ENCODE data around the gene ZNF30. TPM values are rescaled to one million over a fixed set of nuclear protein-coding genes. Genes with fewer than 3 reads are reported as not detected.

ZNF30 gene
- total and polyA plus RNA-seq, 2 experiments from 2014 or later = 4.1 to 18.7 TPM

DNA sequence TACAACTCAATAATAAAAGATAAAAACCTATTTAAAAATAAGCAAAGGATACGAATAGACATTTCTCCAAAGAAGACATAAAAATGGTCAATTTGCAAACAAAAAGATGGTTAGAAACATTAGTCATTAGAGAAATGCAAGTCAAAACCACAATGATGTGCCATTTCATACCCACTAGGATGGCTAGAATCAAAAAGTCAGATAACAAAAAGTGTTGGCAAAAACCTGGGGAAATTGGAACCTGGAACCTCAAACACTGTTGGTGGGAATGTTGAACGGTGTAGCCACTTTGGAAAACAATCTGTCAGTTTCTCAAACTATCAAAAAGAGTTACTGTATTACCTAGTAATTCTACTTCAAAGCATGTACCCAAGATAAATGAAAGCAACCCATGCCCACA is 26.5 kb upstream of the ZNF30 start:
- ATAC-seq (no peak), DNase-seq (ENCODE audit: low spot score) (no peak)

More for the DNA sequence above, 26.5 kb upstream of the ZNF30 start:
- Histone ChIP-seq H3K4me2 (no peak overlapping the region), H3K36me3 (ENCODE audit: insufficient read depth) (no peaks in the 10 kb centered on the region), H3F3A (replicated peaks; ENCODE audit: low read depth) (no peaks in the 10 kb centered on the region), H2AFZ (no peak overlapping the region), H3K79me2 (replicated peaks; ENCODE audit: insufficient read depth) (no peaks in the 10 kb centered on the region), H3K27ac (ENCODE audit: low read depth) (no peak overlapping the region), H4K20me1 (replicated peaks; ENCODE audit: insufficient read depth) (no peaks in the 10 kb centered on the region), H3K4me3 (no peak overlapping the region), H3K9me2 (ENCODE audit: insufficient read depth) (no peaks in the 10 kb centered on the region), H3K27me3 (ENCODE audit: insufficient read depth) (peaks cover 42% of the 10 kb centered on the region), H3K4me1 (ENCODE audit: insufficient read depth) (no peaks in the 10 kb centered on the region; the same call in 1 of the 2 replicates)
- no peak overlapping the region for H3K27ac Mint-ChIP-seq
- peaks cover 18% of the 10 kb centered on the region for H3K27me3 Mint-ChIP-seq (ENCODE audit: insufficient read depth, low read depth, poor library complexity)
- TF ChIP-seq JUNB (IDR thresholded peaks at IDR 0.05; ENCODE audit: unreplicated experiment) (no peak), CREB1 (CRISPR knock-in tag; IDR thresholded peaks at IDR 0.05; ENCODE audit: low read depth) (no peak), ETS1 (IDR thresholded peaks at IDR 0.05) (no peak), EZH2 (IDR thresholded peaks at IDR 0.05; ENCODE audit: low read depth, unreplicated experiment) (no peak), STAT1 (IDR thresholded peaks at IDR 0.05; ENCODE audit: unreplicated experiment) (no peak), POLR2AphosphoS5 (IDR thresholded peaks at IDR 0.05; ENCODE audit: low read depth) (no peak), EZH2phosphoT487 (IDR thresholded peaks at IDR 0.05; ENCODE audit: unreplicated experiment) (no peak), ZNF114 (CRISPR knock-in tag; IDR thresholded peaks at IDR 0.05) (no peak), REST (IDR thresholded peaks at IDR 0.05; ENCODE audit: unreplicated experiment) (no peak), ZNF331 (CRISPR knock-in tag; IDR thresholded peaks at IDR 0.05; ENCODE audit: low read depth) (no peak), CTCF (conservative IDR thresholded peaks at IDR 0.05; ENCODE audit: low read depth in 2 of 2) (no peak), NANOG (IDR thresholded peaks at IDR 0.05; ENCODE audit: borderline replicate concordance) (no peak)
- TF ChIP-seq, protein P1, sequence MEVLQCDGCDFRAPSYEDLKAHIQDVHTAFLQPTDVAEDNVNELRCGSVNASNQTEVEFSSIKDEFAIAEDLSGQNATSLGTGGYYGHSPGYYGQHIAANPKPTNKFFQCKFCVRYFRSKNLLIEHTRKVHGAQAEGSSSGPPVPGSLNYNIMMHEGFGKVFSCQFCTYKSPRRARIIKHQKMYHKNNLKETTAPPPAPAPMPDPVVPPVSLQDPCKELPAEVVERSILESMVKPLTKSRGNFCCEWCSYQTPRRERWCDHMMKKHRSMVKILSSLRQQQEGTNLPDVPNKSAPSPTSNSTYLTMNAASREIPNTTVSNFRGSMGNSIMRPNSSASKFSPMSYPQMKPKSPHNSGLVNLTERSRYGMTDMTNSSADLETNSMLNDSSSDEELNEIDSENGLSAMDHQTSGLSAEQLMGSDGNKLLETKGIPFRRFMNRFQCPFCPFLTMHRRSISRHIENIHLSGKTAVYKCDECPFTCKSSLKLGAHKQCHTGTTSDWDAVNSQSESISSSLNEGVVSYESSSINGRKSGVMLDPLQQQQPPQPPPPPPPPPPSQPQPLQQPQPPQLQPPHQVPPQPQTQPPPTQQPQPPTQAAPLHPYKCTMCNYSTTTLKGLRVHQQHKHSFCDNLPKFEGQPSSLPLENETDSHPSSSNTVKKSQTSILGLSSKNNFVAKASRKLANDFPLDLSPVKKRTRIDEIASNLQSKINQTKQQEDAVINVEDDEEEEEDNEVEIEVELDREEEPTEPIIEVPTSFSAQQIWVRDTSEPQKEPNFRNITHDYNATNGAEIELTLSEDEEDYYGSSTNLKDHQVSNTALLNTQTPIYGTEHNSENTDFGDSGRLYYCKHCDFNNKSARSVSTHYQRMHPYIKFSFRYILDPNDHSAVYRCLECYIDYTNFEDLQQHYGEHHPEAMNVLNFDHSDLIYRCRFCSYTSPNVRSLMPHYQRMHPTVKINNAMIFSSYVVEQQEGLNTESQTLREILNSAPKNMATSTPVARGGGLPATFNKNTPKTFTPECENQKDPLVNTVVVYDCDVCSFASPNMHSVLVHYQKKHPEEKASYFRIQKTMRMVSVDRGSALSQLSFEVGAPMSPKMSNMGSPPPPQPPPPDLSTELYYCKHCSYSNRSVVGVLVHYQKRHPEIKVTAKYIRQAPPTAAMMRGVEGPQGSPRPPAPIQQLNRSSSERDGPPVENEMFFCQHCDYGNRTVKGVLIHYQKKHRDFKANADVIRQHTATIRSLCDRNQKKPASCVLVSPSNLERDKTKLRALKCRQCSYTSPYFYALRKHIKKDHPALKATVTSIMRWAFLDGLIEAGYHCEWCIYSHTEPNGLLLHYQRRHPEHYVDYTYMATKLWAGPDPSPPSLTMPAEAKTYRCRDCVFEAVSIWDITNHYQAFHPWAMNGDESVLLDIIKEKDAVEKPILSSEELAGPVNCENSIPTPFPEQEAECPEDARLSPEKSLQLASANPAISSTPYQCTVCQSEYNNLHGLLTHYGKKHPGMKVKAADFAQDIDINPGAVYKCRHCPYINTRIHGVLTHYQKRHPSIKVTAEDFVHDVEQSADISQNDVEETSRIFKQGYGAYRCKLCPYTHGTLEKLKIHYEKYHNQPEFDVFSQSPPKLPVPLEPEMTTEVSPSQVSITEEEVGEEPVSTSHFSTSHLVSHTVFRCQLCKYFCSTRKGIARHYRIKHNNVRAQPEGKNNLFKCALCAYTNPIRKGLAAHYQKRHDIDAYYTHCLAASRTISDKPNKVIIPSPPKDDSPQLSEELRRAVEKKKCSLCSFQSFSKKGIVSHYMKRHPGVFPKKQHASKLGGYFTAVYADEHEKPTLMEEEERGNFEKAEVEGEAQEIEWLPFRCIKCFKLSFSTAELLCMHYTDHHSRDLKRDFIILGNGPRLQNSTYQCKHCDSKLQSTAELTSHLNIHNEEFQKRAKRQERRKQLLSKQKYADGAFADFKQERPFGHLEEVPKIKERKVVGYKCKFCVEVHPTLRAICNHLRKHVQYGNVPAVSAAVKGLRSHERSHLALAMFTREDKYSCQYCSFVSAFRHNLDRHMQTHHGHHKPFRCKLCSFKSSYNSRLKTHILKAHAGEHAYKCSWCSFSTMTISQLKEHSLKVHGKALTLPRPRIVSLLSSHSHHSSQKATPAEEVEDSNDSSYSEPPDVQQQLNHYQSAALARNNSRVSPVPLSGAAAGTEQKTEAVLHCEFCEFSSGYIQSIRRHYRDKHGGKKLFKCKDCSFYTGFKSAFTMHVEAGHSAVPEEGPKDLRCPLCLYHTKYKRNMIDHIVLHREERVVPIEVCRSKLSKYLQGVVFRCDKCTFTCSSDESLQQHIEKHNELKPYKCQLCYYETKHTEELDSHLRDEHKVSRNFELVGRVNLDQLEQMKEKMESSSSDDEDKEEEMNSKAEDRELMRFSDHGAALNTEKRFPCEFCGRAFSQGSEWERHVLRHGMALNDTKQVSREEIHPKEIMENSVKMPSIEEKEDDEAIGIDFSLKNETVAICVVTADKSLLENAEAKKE (CRISPR knock-in tag; IDR thresholded peaks at IDR 0.05) = no peak
- peaks cover 6% of the 10 kb centered on the region; the same call in 2 of the 3 replicates for H3K4me1 Mint-ChIP-seq
- no peaks in the 10 kb centered on the region for H3K36me3 Mint-ChIP-seq (ENCODE audit: low read depth)
- H3K9me3 Mint-ChIP-seq = no peaks in the 10 kb centered on the region
- H3K4me3 Mint-ChIP-seq = no peak overlapping the region
